RWPE2 (cell line): ENCODE results near the gene NBPF15.
"Not testable (repeated sequence)": the region's sequence is repeated elsewhere in the genome, so short reads cannot be mapped to it uniquely, and the experiment has no call there.

ENCODE experiments used
- ATAC-seq: fragments of 200-7000 bp; cut with Tn5 transposase; 3 replicates; pipeline ENCODE4 v1.9.1; 2021; ENCODE audit warnings: low read depth
- DNase-seq: peaks from one replicate; pipeline ENCODE4 v3.0.0-alpha.2; 2020; ENCODE audit warnings: low spot score
- H3K27ac ChIP-seq: fragments of 450-650 bp; 2 replicates; pipeline ENCODE4 v1.5.1; 2017; ENCODE audit warnings: mild to moderate bottlenecking; ENCODE audit not compliant: poor library complexity, severe bottlenecking
- H3K27me3 ChIP-seq: fragments of 250-450 bp; sonication (Bioruptor Pico); 2 replicates; pipeline ENCODE4 v1.5.1; 2021; ENCODE audit warnings: mild to moderate bottlenecking, moderate library complexity; ENCODE audit not compliant: insufficient read depth, poor library complexity, severe bottlenecking
- H3K36me3 ChIP-seq: fragments of 250-450 bp; sonication (Bioruptor Pico); 2 replicates; pipeline ENCODE4 v1.5.1; 2020; ENCODE audit warnings: low read depth, mild to moderate bottlenecking, moderate library complexity
- H3K4me1 ChIP-seq: fragments of 250-450 bp; sonication (Bioruptor Pico); 2 replicates; pipeline ENCODE4 v1.5.1; 2021; ENCODE audit warnings: mild to moderate bottlenecking, moderate library complexity; ENCODE audit not compliant: insufficient read depth, poor library complexity, severe bottlenecking
- H3K4me3 ChIP-seq: fragments of 250-450 bp; sonication (Bioruptor Pico); 2 replicates; pipeline ENCODE4 v1.5.1; 2021; ENCODE audit warnings: mild to moderate bottlenecking, moderate library complexity; ENCODE audit not compliant: severe bottlenecking
- H3K9me3 ChIP-seq: fragments of 250-450 bp; sonication (Bioruptor Pico); 2 replicates; pipeline ENCODE4 v1.5.1; 2021; ENCODE audit warnings: mild to moderate bottlenecking, moderate library complexity; ENCODE audit not compliant: severe bottlenecking
- TF ChIP-seq, protein P1 (sequence below): fragments of 450-650 bp; IDR thresholded peaks from one replicate; pipeline ENCODE4 v1.5.1; 2017; ENCODE audit warnings: mild to moderate bottlenecking, moderate library complexity; ENCODE audit not compliant: poor library complexity, severe bottlenecking

Gene NBPF15, protein sequence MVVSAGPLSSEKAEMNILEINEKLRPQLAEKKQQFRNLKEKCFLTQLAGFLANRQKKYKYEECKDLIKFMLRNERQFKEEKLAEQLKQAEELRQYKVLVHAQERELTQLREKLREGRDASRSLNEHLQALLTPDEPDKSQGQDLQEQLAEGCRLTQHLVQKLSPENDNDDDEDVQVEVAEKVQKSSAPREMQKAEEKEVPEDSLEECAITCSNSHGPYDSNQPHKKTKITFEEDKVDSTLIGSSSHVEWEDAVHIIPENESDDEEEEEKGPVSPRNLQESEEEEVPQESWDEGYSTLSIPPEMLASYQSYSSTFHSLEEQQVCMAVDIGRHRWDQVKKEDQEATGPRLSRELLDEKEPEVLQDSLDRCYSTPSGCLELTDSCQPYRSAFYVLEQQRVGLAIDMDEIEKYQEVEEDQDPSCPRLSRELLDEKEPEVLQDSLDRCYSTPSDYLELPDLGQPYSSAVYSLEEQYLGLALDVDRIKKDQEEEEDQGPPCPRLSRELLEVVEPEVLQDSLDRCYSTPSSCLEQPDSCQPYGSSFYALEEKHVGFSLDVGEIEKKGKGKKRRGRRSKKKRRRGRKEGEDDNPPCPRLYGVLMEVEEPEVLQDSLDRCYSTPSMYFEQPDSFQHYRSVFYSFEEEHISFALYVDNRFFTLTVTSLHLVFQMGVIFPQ

DNA sequence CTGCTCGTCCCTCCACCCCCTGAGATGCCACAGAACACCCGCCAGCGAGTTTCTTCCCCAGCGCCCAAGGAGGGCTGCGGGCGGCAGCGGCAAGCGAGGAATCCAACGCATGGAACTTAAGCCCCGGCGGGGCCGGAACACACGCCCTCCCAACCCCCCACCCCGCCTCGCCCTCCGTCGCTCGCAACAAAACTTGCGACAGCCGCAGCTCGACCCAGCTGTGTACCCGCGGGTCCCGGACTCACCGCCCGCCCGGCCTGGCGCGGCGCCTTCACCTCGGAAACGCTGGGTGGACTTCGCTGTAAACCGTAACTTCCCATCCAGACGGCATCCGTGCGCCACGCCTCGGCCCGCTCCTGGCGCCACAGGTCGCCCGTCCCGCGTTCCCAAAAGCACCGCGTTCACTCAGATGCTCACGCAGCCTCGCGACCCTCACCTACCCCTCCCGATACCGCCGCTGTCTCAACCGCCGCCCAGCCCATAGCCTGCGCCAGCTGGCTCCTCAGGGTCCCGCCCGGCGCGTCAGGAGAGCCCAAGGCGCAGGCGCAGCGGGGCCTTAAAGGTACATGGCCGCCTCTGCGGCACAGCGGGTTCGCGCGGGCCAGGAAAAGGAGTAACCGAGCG, at the start of gene NBPF15:
TSS of gene NBPF15 (minus strand) at position 534 of the 624 bp plus-strand sequence. CDS start 21,666 bp downstream, outside the sequence.
- ATAC-seq (peak; percentile 97), DNase-seq (peak; percentile 71)
- H3K9me3 ChIP-seq, H3K27me3 ChIP-seq, H3K36me3 ChIP-seq, H3K4me1 ChIP-seq: not testable (repeated sequence)
- H3K27ac ChIP-seq = peak within 1 kb of the TSS; percentile 83
- H3K4me3 ChIP-seq = peak within 1 kb of the TSS; percentile 72
- TF ChIP-seq, protein P1, sequence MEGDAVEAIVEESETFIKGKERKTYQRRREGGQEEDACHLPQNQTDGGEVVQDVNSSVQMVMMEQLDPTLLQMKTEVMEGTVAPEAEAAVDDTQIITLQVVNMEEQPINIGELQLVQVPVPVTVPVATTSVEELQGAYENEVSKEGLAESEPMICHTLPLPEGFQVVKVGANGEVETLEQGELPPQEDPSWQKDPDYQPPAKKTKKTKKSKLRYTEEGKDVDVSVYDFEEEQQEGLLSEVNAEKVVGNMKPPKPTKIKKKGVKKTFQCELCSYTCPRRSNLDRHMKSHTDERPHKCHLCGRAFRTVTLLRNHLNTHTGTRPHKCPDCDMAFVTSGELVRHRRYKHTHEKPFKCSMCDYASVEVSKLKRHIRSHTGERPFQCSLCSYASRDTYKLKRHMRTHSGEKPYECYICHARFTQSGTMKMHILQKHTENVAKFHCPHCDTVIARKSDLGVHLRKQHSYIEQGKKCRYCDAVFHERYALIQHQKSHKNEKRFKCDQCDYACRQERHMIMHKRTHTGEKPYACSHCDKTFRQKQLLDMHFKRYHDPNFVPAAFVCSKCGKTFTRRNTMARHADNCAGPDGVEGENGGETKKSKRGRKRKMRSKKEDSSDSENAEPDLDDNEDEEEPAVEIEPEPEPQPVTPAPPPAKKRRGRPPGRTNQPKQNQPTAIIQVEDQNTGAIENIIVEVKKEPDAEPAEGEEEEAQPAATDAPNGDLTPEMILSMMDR = peak; percentile 14

DNA sequence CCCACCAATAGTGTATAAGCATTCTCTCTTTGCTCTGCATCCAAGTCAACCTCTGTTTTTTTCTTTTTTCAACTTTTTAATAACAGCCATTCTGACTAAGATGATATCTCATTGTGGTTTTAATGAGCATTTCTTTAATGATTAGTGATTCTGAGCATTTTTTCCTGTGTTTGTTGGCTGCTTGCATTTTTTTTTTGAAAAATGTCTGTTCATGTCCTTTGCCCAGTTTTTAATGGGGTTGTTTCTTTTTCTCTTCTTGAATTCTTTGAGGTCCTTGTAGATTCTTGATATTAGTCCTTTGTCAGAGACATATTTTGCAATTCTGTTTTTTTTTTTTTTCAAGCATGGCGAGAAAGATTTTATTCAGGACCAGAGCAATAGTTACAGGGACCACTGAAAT, 35.0 kb upstream of the NBPF15 start:
- ATAC-seq, H3K27me3 ChIP-seq, H3K36me3 ChIP-seq, H3K27ac ChIP-seq, H3K4me1 ChIP-seq, H3K9me3 ChIP-seq, H3K4me3 ChIP-seq, DNase-seq: not testable (repeated sequence)

DNA sequence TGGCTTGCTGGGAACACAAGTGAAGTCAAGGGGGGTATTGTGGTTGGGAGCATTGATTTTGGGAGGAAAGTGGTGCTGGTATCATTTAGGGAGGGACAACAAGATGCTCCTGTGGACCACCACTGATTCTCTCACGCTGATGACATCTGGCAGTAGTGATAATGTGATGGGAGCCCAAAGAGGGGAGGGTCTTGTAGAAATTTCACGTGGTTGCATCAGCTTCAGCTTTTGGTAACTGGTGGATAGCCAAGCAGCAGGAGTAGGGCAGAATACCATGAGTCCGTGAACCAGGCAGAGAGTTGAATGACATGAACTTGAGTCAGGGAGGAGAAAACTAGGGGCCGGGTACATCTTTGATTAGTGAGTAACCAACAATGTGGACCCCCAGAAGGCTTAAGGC, 32.7 kb upstream of the NBPF15 start:
- H3K27ac ChIP-seq, H3K36me3 ChIP-seq, H3K4me1 ChIP-seq, ATAC-seq, H3K27me3 ChIP-seq, H3K4me3 ChIP-seq, H3K9me3 ChIP-seq, DNase-seq: not testable (repeated sequence)

DNA sequence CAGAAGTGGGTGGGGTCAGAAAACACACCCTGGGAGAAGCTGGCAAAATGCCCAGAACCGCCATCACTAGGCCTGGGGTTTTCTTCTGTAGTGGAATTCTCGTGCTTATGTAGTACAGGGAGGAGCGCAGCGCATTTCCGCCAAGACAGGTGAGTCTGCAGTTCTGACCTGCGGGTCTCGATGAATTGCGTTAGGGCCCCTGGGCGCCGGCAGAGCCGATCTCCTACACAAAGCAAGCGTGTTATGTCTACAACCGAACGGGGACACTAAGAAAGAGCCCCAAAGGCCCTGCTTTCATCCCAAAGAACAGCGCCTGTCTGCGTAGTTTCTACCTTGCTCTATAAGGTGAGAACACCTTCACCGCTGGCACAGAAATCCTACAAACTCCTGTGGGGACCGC, 28.9 kb upstream of the NBPF15 start:
- H3K4me1 ChIP-seq, H3K4me3 ChIP-seq, H3K27ac ChIP-seq, DNase-seq, H3K27me3 ChIP-seq, H3K9me3 ChIP-seq, H3K36me3 ChIP-seq: not testable (repeated sequence)
- ATAC-seq = peak; percentile 50; the same call in 2 of the 3 replicates

DNA sequence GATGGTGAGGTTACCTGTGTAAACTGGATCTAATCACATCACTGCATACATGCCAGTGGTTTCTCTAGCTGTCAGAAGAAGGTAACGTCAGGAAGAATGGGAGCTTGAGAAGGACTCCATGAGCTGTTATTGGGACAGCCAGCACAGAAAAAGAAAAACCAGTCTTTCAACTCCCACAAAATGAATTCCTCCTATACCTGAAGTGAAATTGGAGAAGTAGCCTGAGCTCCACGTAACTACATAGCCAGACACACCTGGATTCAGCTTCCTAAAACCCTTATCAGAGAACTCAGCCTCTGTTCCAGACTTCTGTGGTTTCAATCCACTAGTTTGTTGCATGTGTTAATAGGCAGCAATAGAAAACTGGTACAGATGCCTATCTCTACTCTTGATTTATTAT, 25.5 kb upstream of the NBPF15 start:
- not testable (repeated sequence) for ATAC-seq, H3K4me3 ChIP-seq, DNase-seq, H3K36me3 ChIP-seq, H3K4me1 ChIP-seq, H3K27ac ChIP-seq, H3K27me3 ChIP-seq, H3K9me3 ChIP-seq

DNA sequence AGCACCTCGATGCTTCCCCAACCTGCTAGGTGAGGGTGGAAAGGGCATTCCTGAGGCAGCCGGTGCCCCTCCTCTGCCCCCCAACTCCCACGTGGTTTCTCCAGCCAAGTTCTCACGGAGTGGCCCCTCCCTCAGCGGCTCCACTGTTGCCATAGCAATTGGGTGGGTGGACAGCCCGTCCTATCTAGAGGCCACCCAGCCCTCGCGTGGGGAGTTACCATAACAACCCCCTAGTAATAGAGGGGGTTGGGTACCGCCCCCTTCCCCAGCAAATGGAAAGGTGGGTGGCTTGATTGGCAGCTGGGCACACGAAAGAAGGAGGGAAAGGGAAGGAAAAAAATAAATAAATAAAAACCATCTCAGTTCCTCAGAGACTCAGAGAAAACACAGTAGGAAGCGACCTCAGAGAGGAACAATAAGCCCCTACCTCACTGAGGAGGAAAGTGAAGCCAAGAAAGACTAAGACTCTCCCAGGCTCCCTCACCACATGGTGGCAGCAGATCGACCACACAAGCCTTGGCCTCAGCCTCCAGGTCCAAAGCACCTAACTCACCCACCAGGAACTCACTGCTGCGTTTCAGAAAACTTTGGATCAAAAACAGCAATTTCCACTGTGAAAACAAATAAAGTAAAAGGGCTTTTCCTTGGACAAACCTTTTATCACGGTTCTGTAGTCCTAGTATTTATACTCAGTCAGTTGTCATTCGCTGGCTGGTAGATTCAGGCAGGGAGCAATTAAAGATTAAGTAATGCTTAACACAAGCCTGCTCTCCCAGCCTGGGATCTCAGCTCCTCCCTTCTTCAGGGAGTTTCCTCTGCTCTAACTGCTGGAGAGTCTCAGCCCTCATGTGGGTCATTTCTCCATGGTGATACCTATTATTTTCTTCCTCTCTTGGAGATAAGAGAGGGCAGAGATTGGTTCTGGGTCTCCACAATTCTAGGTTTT, 23.9 kb upstream of the NBPF15 start:
- not testable (repeated sequence) for H3K9me3 ChIP-seq, DNase-seq, H3K36me3 ChIP-seq, H3K27me3 ChIP-seq, H3K4me1 ChIP-seq, H3K27ac ChIP-seq, H3K4me3 ChIP-seq
- peak; percentile 33; the same call in 1 of the 3 replicates for ATAC-seq
- TF ChIP-seq, protein P1 = peak; percentile 24

DNA sequence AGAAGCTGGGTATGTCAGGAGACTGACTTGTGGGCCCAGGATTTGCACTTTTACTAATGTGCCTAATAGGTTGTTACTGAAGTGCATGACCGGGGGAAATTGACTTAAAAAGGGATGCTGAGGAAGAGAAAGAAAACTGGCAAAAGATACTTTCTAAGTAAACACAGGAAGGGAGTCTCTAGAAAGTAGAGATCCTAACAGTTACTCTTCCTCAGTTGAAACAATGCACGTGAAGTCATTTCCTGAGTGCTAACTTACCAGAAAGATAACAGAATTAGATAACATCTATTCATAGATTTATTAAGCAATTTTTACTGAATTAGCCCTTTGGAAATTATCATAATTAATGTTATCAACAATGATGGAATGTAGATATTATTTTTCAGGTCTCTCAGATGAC, 12.4 kb upstream of the NBPF15 start:
- H3K4me3 ChIP-seq, H3K27ac ChIP-seq, H3K36me3 ChIP-seq, ATAC-seq, H3K9me3 ChIP-seq, H3K4me1 ChIP-seq, DNase-seq, H3K27me3 ChIP-seq: not testable (repeated sequence)

DNA sequence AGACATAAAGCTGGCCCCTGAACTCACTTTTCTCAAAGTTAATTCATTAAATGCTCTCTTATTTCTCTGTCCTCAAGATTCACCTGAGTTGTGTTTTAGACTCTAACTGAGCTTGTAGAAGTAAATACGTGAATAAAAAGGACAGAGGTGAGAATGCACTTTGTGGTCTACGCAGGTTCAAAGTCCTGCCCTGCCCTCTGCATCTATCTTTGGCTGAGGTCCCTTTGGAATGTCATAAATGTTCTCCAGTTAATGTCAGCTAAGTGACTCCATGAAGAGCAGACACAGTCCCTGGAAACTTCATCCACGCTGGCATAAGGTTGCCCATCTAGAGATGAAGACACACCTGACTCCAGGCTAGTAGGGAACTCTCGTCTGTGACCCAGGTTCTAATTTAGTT, 10.0 kb upstream of the NBPF15 start:
- not testable (repeated sequence) for H3K36me3 ChIP-seq, ATAC-seq, H3K27ac ChIP-seq, H3K27me3 ChIP-seq, H3K9me3 ChIP-seq, H3K4me3 ChIP-seq, H3K4me1 ChIP-seq, DNase-seq
